ENCODE data around the gene NINJ2.

GRCh38 chr12:601976-602699 lies 61.1 kb downstream of the NINJ2 start:
- TF ChIP-seq CTCF (IDR thresholded peaks at IDR 0.05) (no peak), KDM5A (IDR thresholded peaks at IDR 0.05) (no peak), RAD21 (conservative IDR thresholded peaks at IDR 0.05 in 1 of 2, IDR thresholded peaks at IDR 0.05 in 1 of 2) (no peak), ESRRA (IDR thresholded peaks at IDR 0.05; ENCODE audit: borderline replicate concordance, low read length) (no peak), PBX3 (IDR thresholded peaks at IDR 0.05) (no peak), USF2 (IDR thresholded peaks at IDR 0.05) (no peak), REST (IDR thresholded peaks at IDR 0.05) (no peak), EP300 (IDR thresholded peaks at IDR 0.05) (no peak), MAX (IDR thresholded peaks at IDR 0.05) (no peak), RCOR1 (IDR thresholded peaks at IDR 0.05; ENCODE audit: low read depth, low read length) (no peak), POLR2AphosphoS2 (conservative IDR thresholded peaks at IDR 0.05; ENCODE audit: low read length) (no peak)

Measured in A549 (cell line).